H1 (cell line): ENCODE measurements around the gene LRRC45. TPM values are rescaled to one million over a fixed set of nuclear protein-coding genes. Genes with fewer than 3 reads are reported as not detected.

Source experiments
- CHD1 ChIP-seq: IDR thresholded peaks from 2 replicates; pipeline ENCODE4 v1.6.1; 2012; ENCODE audit warnings: low read depth, low read length, improper control_type of control experiment
- EZH2 ChIP-seq: fragments of 200-600 bp; sonication (generic); IDR thresholded peaks from 2 replicates; pipeline ENCODE4 v1.7.1; 2012; ENCODE audit warnings: low read depth, mild to moderate bottlenecking, moderate library complexity, low read length, inconsistent platforms; ENCODE audit not compliant: severe bottlenecking
- MAFK ChIP-seq: IDR thresholded peaks from 2 replicates; pipeline ENCODE4 v1.6.1; 2012; ENCODE audit warnings: low read depth, mild to moderate bottlenecking, improper control_type of control experiment, low read length
- NANOG ChIP-seq: IDR thresholded peaks from 2 replicates; pipeline ENCODE4 v1.6.1; 2011; ENCODE audit warnings: low read length, low read depth, mild to moderate bottlenecking, inconsistent platforms; ENCODE audit not compliant: insufficient read depth, poor library complexity, severe bottlenecking
- NRF1 ChIP-seq: IDR thresholded peaks from 2 replicates; pipeline ENCODE4 v1.6.1; 2011; ENCODE audit warnings: mild to moderate bottlenecking, low read depth, low read length, improper control_type of control experiment
- POLR2AphosphoS5 ChIP-seq: IDR thresholded peaks from 2 replicates; pipeline ENCODE4 v1.6.1; 2011; ENCODE audit warnings: low read depth, low read length
- POU5F1 ChIP-seq: IDR thresholded peaks from 2 replicates; pipeline ENCODE4 v1.6.1; 2011; ENCODE audit warnings: low read depth, mild to moderate bottlenecking, low read length, moderate library complexity
- RAD21 ChIP-seq, 2 experiments: IDR thresholded peaks in 1 of 2; conservative IDR thresholded peaks in 1 of 2; 2 replicates each; pipeline ENCODE4 v1.6.1; 2011; ENCODE audit warnings: low read depth in 2 of 2, low read length in 2 of 2, improper control_type of control experiment in 1 of 2, inconsistent platforms in 1 of 2, mild to moderate bottlenecking in 1 of 2, moderate library complexity in 1 of 2
- polyA plus RNA-seq, 7 experiments: library from polyadenylated mRNA; depleted of rRNA in 3 of 7; stranded (reverse) in 5 of 7; unstranded in 2 of 7; fragments of >200 nt in 5 of 7; fragments of 200-250 nt in 2 of 7; gene quantifications; 1 replicate in 5 of 7; 2 replicates in 1 of 7; 4 replicates in 1 of 7; pipeline versions ENCODE4 v1.2.1 to v1.2.3, GENCODE V29; 2011 to 2013; ENCODE audit warnings: missing spikeins in 2 of 7, mixed read lengths in 2 of 7
- total RNA-seq: library from RNA; stranded (reverse); fragmentation: NEBNext Ultra II Directional; extraction: Animal tissue kit (Norgen Biotek cat#: 25700); gene quantifications from 2 replicates; pipeline ENCODE4 v1.2.1, GENCODE V29; 2021

Gene LRRC45
- total and polyA plus RNA-seq, 2 of the 8 experiments (the other 6 are each of a cell fraction or from before 2014, with no cell fraction given): 11.5 to 29.0 TPM

- 0 out of 2 replicates have a peak, but pooled peaks have one; percentile 22 for TF ChIP-seq POLR2AphosphoS5
- TF ChIP-seq EZH2: no peak
- no peak for TF ChIP-seq NANOG
- no peak for TF ChIP-seq POU5F1
- no peak for TF ChIP-seq CHD1
- no peak for TF ChIP-seq NRF1
- peak in 1 of 2 experiments; percentile 39; a peak in 3 of 4 replicates for TF ChIP-seq RAD21 (IDR thresholded peaks at IDR 0.05 in 1 of 2, conservative IDR thresholded peaks at IDR 0.05 in 1 of 2; ENCODE audit: low read depth in 2 of 2, low read length in 2 of 2)
- no peak for TF ChIP-seq MAFK
These were observed 54.7 kb downstream of the LRRC45 start (continued) for GRCh38 chr17:82077617-82078358.
